GM19468 (cell line): Measurements from ENCODE around the gene HABP2.

Source experiments
- ATAC-seq: cut with Tn5 transposase; IDR thresholded peaks from one replicate; pipeline ENCODE4 v1.9.1; 2021; ENCODE audit warnings: mild to moderate bottlenecking, moderate library complexity, moderate number of reproducible peaks; ENCODE audit not compliant: unreplicated experiment; ENCODE audit errors: extremely low read depth

Gene HABP2

DNA sequence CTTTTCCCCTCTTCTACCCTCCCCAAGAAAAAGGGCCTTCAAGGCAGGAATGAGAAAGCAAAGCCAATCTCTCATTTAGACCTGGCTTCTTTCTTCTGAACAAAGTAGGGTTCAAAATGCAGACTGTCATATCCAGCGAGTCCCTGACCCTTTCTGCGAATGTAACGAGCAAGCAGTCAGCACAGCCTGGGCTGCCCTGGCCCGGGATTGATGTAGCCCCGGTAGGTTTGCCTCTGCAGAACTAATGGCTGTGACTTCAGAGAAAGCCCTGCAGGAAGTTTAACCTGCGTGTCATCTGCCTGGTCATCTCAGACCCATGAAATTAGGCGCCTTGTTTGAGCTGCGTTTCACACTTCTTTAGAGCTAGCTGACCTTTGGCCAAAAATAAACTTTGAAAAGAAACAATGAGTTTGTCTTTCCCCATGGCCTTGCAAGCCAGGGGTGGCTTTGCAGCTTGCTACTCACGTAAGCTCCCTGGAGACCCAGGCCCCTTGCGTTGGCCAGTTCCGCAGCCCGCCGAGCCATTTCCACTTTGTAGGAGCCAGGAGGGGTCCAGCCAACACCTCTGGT, 36.4 kb downstream of the HABP2 start:
- ATAC-seq, result no peak

DNA sequence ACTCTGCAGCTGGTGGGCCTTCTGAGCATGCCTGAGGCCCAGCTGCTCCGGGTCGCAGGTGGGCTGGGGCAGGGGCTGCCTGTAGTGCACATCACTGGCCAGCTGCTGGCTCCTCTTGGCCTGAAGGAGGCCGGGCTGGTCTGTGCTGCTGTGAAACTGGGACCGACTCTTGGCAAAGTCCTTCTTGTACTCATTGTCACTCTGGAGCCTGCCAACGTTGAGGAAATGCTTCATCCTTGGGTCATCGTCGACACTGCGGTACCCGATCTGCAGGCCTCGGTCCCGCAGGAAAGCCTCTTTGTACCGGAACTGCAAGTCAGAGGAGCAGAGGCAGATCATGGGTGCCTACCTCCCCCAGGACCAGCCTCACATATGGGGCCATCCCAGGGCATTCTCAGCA, 37.7 kb downstream of the HABP2 start:
- ATAC-seq, result no peak

DNA sequence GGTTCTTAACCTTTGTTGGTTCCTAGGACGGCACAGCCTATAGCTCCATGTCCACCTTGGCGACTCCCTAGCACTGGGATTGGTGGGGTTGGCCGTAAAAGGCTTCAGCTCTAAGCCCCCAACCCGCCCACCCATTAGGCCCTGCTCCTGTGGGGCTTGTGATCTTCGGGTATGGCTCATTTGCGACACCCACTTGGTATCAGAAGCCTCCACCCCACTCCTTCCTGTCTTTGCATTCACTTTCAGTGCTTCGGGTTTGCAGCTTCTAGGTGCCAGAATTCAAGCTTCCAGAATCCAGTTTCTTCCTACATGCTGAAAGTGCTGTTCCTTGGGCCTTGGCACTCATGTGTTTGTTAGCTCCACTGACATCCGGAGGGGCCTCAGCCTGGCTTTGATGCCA, 39.5 kb downstream of the HABP2 start:
- no peak for ATAC-seq

DNA sequence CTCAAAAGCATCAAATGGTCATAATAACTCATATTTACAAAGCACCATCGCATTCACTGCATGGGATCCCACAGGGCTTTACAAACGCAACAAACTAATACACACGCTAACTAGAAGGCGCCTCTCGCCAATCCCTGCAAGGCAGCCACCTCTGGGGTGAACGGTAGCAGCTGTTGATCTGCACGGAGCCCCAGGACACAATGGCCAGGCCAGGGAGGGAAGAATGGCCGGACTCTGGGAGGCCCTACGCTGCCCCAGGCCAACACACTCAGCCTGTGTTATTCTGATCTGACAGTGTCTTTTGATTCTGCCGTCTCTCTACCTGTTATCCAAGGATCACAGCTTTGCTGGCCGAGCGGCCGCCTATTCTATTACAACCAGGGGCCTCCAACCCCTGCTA, 41.8 kb downstream of the HABP2 start:
- no peak for ATAC-seq

GRCh38 chr10:113600569-113600968, 47.7 kb downstream of the HABP2 start:
- no peak for ATAC-seq

- no peak for ATAC-seq
These were observed 50.4 kb downstream of the HABP2 start for GRCh38 chr10:113603057-113603777.

GRCh38 chr10:113604572-113604971, 51.7 kb downstream of the HABP2 start:
- ATAC-seq, result no peak

DNA sequence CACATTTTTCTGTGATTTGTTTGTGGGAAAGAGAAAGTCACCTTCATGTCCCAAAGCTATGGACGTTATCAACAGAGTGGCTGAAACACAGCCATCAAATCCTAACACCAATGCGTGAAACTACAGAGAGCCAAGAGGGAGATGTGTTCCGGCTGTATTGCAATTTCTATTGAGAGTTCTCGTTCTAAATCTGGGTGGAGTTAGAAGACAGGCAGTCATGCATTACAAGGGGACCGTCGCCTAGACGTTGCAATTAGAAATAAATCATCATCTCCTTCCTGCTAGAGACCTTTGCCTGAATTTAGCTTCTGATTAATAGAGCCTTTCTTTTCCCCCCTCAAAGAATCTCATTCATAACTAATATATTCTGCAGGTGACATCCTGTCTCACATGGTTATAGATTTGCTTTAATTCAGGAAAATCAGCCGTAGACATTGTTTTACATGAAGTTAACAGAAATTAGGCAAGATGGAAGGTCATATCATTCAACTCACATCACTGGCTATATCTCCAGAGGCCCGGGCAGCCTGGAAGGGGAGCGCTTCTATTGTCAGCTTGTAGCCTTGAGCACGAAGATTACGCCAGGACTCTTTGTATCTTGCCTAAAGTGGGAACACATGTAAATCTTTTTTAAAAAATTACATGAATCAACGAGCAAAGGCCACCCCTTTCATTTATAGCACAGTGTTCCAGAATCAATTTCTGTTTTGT, 52.6 kb downstream of the HABP2 start:
- ATAC-seq, result no peak

- no peak for ATAC-seq
These were observed 56.9 kb downstream of the HABP2 start for GRCh38 chr10:113609704-113610108.

- no peak for ATAC-seq
These were observed 58.1 kb downstream of the HABP2 start for GRCh38 chr10:113610631-113611601.

DNA sequence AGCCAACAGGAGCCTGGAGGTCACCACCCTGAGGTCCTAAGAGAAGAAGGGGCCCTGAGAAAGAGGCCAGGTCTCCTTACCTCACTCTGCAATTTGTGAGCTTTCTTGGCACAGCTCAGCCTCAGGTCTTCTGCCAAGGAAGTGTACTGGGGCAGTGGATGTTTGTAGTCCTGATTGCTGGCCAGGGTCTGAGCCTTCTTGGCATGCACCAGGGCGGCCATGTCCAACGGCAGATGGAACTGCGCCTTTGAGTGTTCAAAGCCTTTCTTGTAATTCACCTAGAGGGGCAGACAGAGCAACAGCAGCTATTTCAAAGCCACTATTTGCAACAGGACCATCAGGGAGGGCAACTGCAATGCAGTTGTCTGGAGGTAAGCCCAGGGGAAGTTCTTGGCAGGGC, 59.3 kb downstream of the HABP2 start:
- no peak for ATAC-seq

- ATAC-seq, result no peak
These were observed 60.6 kb downstream of the HABP2 start for GRCh38 chr10:113613427-113613826.

DNA sequence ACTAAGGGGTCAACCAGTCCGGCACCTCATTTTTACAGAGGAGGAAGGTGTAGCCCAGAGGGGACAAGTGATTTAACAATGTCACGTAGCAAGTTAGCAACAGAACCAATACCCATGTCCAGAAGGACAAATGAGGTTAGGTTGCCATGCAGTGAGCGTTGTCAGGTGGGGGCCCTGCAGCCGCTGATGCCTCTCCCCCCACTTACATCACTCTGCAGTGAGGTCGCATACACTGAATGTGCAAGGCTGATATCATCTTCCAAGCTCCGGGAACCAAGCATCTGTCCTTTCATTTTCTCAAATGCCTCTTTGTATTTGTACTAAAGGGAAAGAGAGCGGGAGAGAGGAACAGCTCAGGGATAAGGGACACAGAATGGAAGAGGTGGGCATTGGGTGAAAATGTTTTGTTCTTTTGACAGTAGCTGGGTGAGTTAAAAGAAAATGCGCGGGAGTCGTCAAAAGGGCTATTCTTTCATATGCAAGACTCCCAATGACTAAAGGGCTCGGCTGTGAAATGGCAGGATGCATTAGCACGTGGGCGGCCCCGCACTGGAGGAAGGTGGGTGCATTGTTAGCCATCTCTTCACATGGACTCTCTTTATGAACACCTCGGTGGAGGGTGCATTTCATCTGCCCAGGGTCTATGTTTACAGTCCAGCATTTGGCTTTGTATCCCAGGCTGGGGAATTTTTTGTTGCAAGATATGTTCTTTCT, 61.3 kb downstream of the HABP2 start:
- ATAC-seq, result no peak

DNA sequence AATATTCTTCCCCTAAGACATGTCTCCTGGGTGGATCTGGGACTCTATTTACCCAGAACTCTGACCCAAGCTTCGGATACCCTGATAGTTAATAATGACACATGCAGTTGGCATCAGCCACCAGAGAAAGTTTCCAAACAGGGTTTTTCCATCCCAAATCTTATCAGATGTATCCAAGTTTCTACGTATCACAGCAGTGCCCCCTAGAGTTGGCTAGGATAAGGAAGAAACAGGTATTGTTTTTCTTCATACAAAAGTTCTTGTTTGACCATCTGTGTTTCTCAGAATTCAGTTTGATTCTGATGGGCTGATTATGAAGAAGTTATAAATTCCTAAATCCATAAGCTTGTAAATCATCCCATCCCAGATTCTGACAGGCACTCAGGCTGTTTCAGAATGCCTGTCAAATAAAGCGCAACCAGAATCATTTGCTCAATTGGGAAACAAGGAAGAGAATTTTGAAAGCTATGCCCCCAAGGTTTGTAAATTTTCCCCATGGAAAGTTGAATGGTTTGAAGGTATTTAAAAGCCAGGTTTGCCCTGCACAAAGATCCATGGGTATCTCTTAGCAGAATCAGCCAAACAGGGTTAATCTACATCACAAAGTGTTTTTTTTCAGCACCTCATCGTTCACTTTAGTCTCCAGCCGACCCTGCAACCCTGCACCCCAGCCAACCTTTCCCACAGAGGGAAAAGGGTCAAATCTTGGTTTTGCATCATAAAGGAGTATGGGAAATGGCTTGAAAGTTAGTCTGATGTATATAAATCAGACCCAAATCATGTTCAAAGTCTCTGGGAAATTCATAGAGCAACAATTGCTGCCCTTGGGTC, 63.6 kb downstream of the HABP2 start:
- ATAC-seq, result no peak

DNA sequence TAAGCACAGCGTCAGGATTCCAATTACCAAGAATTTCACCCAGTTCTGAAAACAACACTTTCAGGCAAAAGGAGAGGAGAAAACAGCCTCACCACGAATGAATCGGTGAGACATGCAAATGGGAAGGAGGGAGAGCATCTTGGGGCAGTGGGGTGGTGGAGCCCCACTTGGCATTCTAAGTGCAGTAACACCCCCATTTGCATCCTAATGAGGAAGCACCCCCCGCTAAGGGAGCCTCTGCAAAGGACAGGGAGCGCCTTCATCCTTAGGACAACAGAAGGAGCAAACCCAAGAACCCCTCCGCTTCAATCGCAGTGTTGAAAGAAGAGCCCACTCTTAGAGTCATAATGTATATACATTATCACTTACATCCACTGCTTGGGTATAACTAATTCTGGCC, 64.2 kb downstream of the HABP2 start:
- ATAC-seq, result no peak

- no peak for ATAC-seq
These were observed 65.5 kb downstream of the HABP2 start for GRCh38 chr10:113618338-113618737.

DNA sequence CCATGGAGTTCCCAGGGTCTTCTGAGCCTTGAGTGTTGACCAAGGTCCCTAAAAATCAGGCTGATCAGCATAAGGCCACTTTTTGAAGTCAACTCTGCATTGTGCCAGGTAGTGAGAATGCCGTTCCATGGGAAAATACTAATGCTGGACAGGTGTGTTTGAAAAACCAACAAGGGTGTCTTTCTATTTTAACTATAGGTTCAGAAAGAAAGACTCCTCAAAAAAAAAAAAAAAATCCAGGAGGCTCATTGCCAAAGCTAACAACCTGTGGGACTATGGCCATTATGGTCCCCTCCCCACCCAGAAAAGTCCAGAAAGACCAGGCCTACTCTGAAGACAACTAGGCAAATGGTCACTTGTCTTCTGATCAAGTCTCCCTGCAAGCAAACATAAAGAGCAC, 66.5 kb downstream of the HABP2 start:
- no peak for ATAC-seq

- ATAC-seq, result no peak
These were observed 67.7 kb downstream of the HABP2 start for GRCh38 chr10:113620511-113620910.

GRCh38 chr10:113620936-113621335, 68.1 kb downstream of the HABP2 start:
- ATAC-seq, result no peak
